ENCODE data around the gene KCTD6. TPM values are rescaled to one million over a fixed set of nuclear protein-coding genes. Genes with fewer than 3 reads are reported as not detected.

KCTD6 gene
- polyA plus RNA-seq, 1 donor from 2014 or later = 64.0 TPM

- no peaks in the 10 kb centered on the region for H3K79me2 ChIP-seq (replicated peaks; ENCODE audit: insufficient read depth, low read length)
- H3K9ac ChIP-seq (ENCODE audit: low read length) = no peak overlapping the region
- H3K9me3 ChIP-seq (ENCODE audit: low read length) = no peaks in the 10 kb centered on the region
- no peaks in the 10 kb centered on the region for H3K9me2 ChIP-seq (ENCODE audit: insufficient read depth, low read length)
- no peaks in the 10 kb centered on the region for H3K36me3 ChIP-seq (ENCODE audit: insufficient read depth, low read length)
- H2AFZ ChIP-seq (ENCODE audit: low read depth, low read length) = no peak overlapping the region
- H3K27ac ChIP-seq (ENCODE audit: low read length) = no peak overlapping the region
- H3K27me3 ChIP-seq (ENCODE audit: insufficient read depth, low read depth, low read length) = no peaks in the 10 kb centered on the region
- no peak overlapping the region for H3K4me2 ChIP-seq (ENCODE audit: low read length)
- no peak overlapping the region for H3K4me3 ChIP-seq (ENCODE audit: low read length)
- TF ChIP-seq RAD21 (conservative IDR thresholded peaks at IDR 0.05) (no peak), EZH2 (IDR thresholded peaks at IDR 0.05; ENCODE audit: borderline replicate concordance, insufficient read depth, low read length, poor library complexity, severe bottlenecking) (no peak), SMC3 (conservative IDR thresholded peaks at IDR 0.05; ENCODE audit: poor library complexity) (no peak), POLR2AphosphoS5 (IDR thresholded peaks at IDR 0.05) (no peak), EP300 (conservative IDR thresholded peaks at IDR 0.05; ENCODE audit: poor library complexity, severe bottlenecking) (no peak), REST (IDR thresholded peaks at IDR 0.05; ENCODE audit: borderline replicate concordance) (no peak), MXI1 (conservative IDR thresholded peaks at IDR 0.05; ENCODE audit: poor library complexity, severe bottlenecking) (no peak), CTCF (IDR thresholded peaks at IDR 0.05; ENCODE audit: poor library complexity, severe bottlenecking) (no peak), TAF1 (IDR thresholded peaks at IDR 0.05; ENCODE audit: low read depth) (no peak)
- no peaks in the 10 kb centered on the region for H4K20me1 ChIP-seq (ENCODE audit: insufficient read depth)
- no peaks in the 10 kb centered on the region for H3F3A ChIP-seq (ENCODE audit: insufficient read depth, low read length, poor library complexity, severe bottlenecking)
Measured at GRCh38 chr3:58464866-58465265, 27.0 kb upstream of the KCTD6 start.

DNA sequence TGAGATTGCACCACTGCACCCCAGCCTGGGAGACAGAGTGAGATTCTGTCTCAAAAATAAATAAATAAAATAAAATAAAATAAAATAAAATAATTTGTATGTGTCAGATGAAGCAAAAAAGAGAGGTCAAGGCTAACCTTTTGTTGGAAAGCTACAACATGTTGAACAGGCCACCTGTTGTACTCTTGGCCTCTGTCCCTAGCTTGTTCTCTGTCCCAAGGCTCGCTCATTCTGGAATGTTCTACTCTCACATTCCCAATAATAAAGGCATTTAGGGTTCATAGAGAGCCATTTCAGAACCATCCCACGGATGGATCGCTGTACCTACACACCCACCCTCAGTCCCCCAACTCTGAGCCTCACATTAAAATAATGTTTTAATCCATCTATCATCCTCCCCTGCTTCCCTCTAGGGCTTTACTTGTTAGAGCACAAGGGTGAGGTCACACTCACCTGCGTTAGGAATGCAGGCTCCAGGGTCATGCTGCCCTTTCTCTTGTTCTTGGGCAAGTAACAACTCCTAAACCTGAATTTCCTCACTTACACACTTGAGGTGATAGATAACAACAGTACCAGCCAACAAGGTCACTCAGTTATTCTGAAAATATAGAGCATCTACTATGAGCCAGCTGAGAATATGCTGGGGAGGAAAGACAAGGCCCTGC, 24.9 kb upstream of the KCTD6 start:
- no peak overlapping the region for H3K27ac ChIP-seq (ENCODE audit: low read length)

More for the DNA sequence above, 24.9 kb upstream of the KCTD6 start:
- Histone ChIP-seq H3K36me3 (ENCODE audit: insufficient read depth, low read length) (no peaks in the 10 kb centered on the region), H3K4me2 (ENCODE audit: low read length) (no peak overlapping the region), H3K9ac (ENCODE audit: low read length) (no peak overlapping the region), H3F3A (ENCODE audit: insufficient read depth, low read length, poor library complexity, severe bottlenecking) (no peaks in the 10 kb centered on the region), H3K9me3 (ENCODE audit: low read length) (no peaks in the 10 kb centered on the region), H3K79me2 (replicated peaks; ENCODE audit: insufficient read depth, low read length) (no peaks in the 10 kb centered on the region), H2AFZ (ENCODE audit: low read depth, low read length) (no peak overlapping the region), H3K27me3 (ENCODE audit: insufficient read depth, low read depth, low read length) (no peaks in the 10 kb centered on the region), H3K9me2 (ENCODE audit: insufficient read depth, low read length) (no peaks in the 10 kb centered on the region), H3K4me3 (ENCODE audit: low read length) (no peak overlapping the region), H4K20me1 (ENCODE audit: insufficient read depth) (no peaks in the 10 kb centered on the region)
- TF ChIP-seq EZH2 (IDR thresholded peaks at IDR 0.05; ENCODE audit: borderline replicate concordance, insufficient read depth, low read length, poor library complexity, severe bottlenecking) (no peak), MXI1 (conservative IDR thresholded peaks at IDR 0.05; ENCODE audit: poor library complexity, severe bottlenecking) (no peak), SMC3 (conservative IDR thresholded peaks at IDR 0.05; ENCODE audit: poor library complexity) (no peak), POLR2AphosphoS5 (IDR thresholded peaks at IDR 0.05) (no peak), CTCF (IDR thresholded peaks at IDR 0.05; ENCODE audit: poor library complexity, severe bottlenecking) (no peak), RAD21 (conservative IDR thresholded peaks at IDR 0.05) (no peak), TAF1 (IDR thresholded peaks at IDR 0.05; ENCODE audit: low read depth) (no peak), EP300 (conservative IDR thresholded peaks at IDR 0.05; ENCODE audit: poor library complexity, severe bottlenecking) (no peak), REST (IDR thresholded peaks at IDR 0.05; ENCODE audit: borderline replicate concordance) (no peak)

Data from neural cell (in vitro differentiated cells).